ENCODE results near the gene GID8.

GRCh38 chr20:62889871-62890270, 48.1 kb upstream of the GID8 start:
- no peak for TF ChIP-seq CTCF (conservative IDR thresholded peaks at IDR 0.05; ENCODE audit: low read depth, low read length)
- TF ChIP-seq CEBPB (IDR thresholded peaks at IDR 0.05; ENCODE audit: low read depth, low read length), result no peak
- TF ChIP-seq SMC3 (IDR thresholded peaks at IDR 0.05; ENCODE audit: low read depth, low read length), result no peak
- TF ChIP-seq FOS (IDR thresholded peaks at IDR 0.05; ENCODE audit: low read depth, low read length), result no peak
- no peak for TF ChIP-seq POLR2A (IDR thresholded peaks at IDR 0.05; ENCODE audit: low read depth, low read length)
- no peak for TF ChIP-seq USF2 (IDR thresholded peaks at IDR 0.05; ENCODE audit: low read depth, low read length)
- TF ChIP-seq RAD21 (IDR thresholded peaks at IDR 0.05; ENCODE audit: low read length), result no peak
- TF ChIP-seq ELK1 (IDR thresholded peaks at IDR 0.05; ENCODE audit: borderline replicate concordance, low read depth, low read length), result no peak
- no peak for TF ChIP-seq RCOR1 (IDR thresholded peaks at IDR 0.05; ENCODE audit: insufficient replicate concordance, low read length)
- no peak for TF ChIP-seq CHD1 (IDR thresholded peaks at IDR 0.05; ENCODE audit: low read depth, low read length)
- TF ChIP-seq MAZ (IDR thresholded peaks at IDR 0.05; ENCODE audit: borderline replicate concordance, low read depth, low read length), result no peak
- no peak for TF ChIP-seq BHLHE40 (IDR thresholded peaks at IDR 0.05; ENCODE audit: low read depth, low read length)
- TF ChIP-seq MAFK (IDR thresholded peaks at IDR 0.05; ENCODE audit: low read depth, low read length), result no peak
- no peak for TF ChIP-seq RFX5 (IDR thresholded peaks at IDR 0.05; ENCODE audit: low read depth, low read length)

Measured in IMR-90 (cell line).